Activated CD4-positive, CD25-positive, alpha-beta regulatory T cell treated with anti-CD3 and anti-CD28 coated beads, Interleukin-2, amount 50 U/mL, for 16 hours (primary cell): ENCODE data around the gene CAMK1D.
A peak's percentile ranks its signal among the peaks of the same experiment; 100 is the strongest.
"Not testable (repeated sequence)": the region's sequence is repeated elsewhere in the genome, so short reads cannot be mapped to it uniquely, and the experiment has no call there.

Source experiments
- DNase-seq: peaks from one replicate; pipeline ENCODE4 v3.0.0-alpha.2; 2020; ENCODE audit warnings: low read depth, low spot score

Gene CAMK1D

GRCh38 chr10:12427276-12427675 lies 77.9 kb downstream of the CAMK1D start:
- no peak for DNase-seq

GRCh38 chr10:12428447-12429135 lies 79.2 kb downstream of the CAMK1D start:
- no peak for DNase-seq

GRCh38 chr10:12430406-12430982 lies 81.1 kb downstream of the CAMK1D start:
- no peak for DNase-seq

- DNase-seq = no peak
Observed at GRCh38 chr10:12431151-12432101, 82.1 kb downstream of the CAMK1D start.

- DNase-seq = no peak
Observed at GRCh38 chr10:12432402-12433189, 83.2 kb downstream of the CAMK1D start.

- DNase-seq = no peak
Observed at GRCh38 chr10:12434277-12434676, 84.9 kb downstream of the CAMK1D start.

- DNase-seq = not testable (repeated sequence)
Observed at GRCh38 chr10:12434677-12435076, 85.3 kb downstream of the CAMK1D start.

- no peak for DNase-seq
Observed at GRCh38 chr10:12435348-12435747, 86.0 kb downstream of the CAMK1D start.

- DNase-seq = no peak
Observed at GRCh38 chr10:12438919-12439692, 89.8 kb downstream of the CAMK1D start.

GRCh38 chr10:12439767-12440166 lies 90.4 kb downstream of the CAMK1D start:
- DNase-seq = not testable (repeated sequence)

- DNase-seq = no peak
Observed at GRCh38 chr10:12443026-12443425, 93.7 kb downstream of the CAMK1D start.

GRCh38 chr10:12444981-12445700 lies 95.8 kb downstream of the CAMK1D start:
- DNase-seq = no peak

- DNase-seq = no peak
Observed at GRCh38 chr10:12445701-12446334, 96.5 kb downstream of the CAMK1D start.

GRCh38 chr10:12448340-12448728 lies 99.0 kb downstream of the CAMK1D start:
- no peak for DNase-seq

- peak; percentile 58 for DNase-seq
Observed at GRCh38 chr10:12448729-12449391, 99.5 kb downstream of the CAMK1D start.

- DNase-seq = no peak
Observed at GRCh38 chr10:12455318-12455717, 106.0 kb downstream of the CAMK1D start.

GRCh38 chr10:12455766-12456165 lies 106.4 kb downstream of the CAMK1D start:
- DNase-seq = no peak

- no peak for DNase-seq
Observed at GRCh38 chr10:12459340-12459739, 110.0 kb downstream of the CAMK1D start.

GRCh38 chr10:12459762-12460161 lies 110.4 kb downstream of the CAMK1D start:
- no peak for DNase-seq
